Progenitor cell of endocrine pancreas (in vitro differentiated cells): ENCODE results near the gene ADAMTS2. TPM values are rescaled to one million over a fixed set of nuclear protein-coding genes. Genes with fewer than 3 reads are reported as not detected.

ENCODE experiments used
- DNase-seq: peaks from one replicate; pipeline ENCODE4 v3.0.0; 2021; ENCODE audit warnings: low spot score; ENCODE audit not compliant: unreplicated experiment
- H3K27ac Mint-ChIP-seq: 2 replicates; pipeline ENCODE4 v1.8.0; 2021; ENCODE audit warnings: mild to moderate bottlenecking, moderate library complexity, mixed read lengths
- H3K27me3 Mint-ChIP-seq: 2 replicates; pipeline ENCODE4 v1.8.0; 2021; ENCODE audit warnings: mixed read lengths
- H3K36me3 Mint-ChIP-seq: 2 replicates; pipeline ENCODE4 v1.8.0; 2022; ENCODE audit warnings: mixed read lengths; ENCODE audit not compliant: insufficient read depth
- H3K4me1 Mint-ChIP-seq: 2 replicates; pipeline ENCODE4 v1.8.0; 2021; ENCODE audit warnings: low read depth, mixed read lengths
- H3K4me3 Mint-ChIP-seq: 2 replicates; pipeline ENCODE4 v1.8.0; 2021; ENCODE audit warnings: low read depth, mild to moderate bottlenecking, moderate library complexity, mixed read lengths
- H3K9me3 Mint-ChIP-seq: 2 replicates; pipeline ENCODE4 v1.8.0; 2021; ENCODE audit warnings: low read depth, mixed read lengths
- CTCF ChIP-seq: fragments of 200-600 bp; sonication (generic); IDR thresholded peaks from one replicate; pipeline ENCODE4 v1.5.0; 2021; ENCODE audit warnings: antibody characterized with exemption, mild to moderate bottlenecking; ENCODE audit not compliant: unreplicated experiment
- total RNA-seq: library from RNA; stranded (reverse); gene quantifications from 2 replicates; pipeline ENCODE4 v1.2.1, GENCODE V29; 2021

The ADAMTS2 gene
- total RNA-seq, 1 donor from 2014 or later, result 2.5 TPM

- peaks cover 16% of the 10 kb centered on the region for H3K27me3 Mint-ChIP-seq
- no peak overlapping the region for H3K4me3 Mint-ChIP-seq
- peaks cover 5% of the 10 kb centered on the region for H3K9me3 Mint-ChIP-seq
- no peak for TF ChIP-seq CTCF
- H3K4me1 Mint-ChIP-seq, result no peaks in the 10 kb centered on the region
- no peak overlapping the region for H3K27ac Mint-ChIP-seq
- no peaks in the 10 kb centered on the region for H3K36me3 Mint-ChIP-seq
- no peak for DNase-seq
Measured at GRCh38 chr5:179281694-179282093, 63.6 kb downstream of the ADAMTS2 start.

DNA sequence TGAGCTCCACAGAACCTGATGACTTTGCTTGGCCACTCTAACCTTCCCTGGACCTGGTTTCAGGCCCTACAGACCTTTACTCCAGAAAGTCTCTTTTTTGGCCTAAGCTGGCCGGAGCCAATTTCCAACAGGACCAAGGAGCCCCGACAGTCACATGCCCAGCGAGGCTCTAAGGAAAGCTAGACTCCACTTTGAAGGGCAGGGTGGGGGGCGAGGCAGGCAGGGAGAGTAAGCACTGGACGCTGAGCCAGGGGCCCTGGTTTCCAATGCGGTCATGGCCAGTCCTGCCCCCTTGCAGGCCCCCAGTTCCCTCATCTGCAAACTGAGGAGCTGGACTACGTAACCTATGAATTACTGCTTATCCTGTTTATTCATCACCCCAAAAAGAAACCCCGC is 65.2 kb downstream of the ADAMTS2 start:
- no peaks in the 10 kb centered on the region for H3K36me3 Mint-ChIP-seq
- no peak for TF ChIP-seq CTCF
- peaks cover 5% of the 10 kb centered on the region for H3K9me3 Mint-ChIP-seq
- H3K27me3 Mint-ChIP-seq, result peaks cover 16% of the 10 kb centered on the region
- DNase-seq, result no peak
- no peaks in the 10 kb centered on the region for H3K4me1 Mint-ChIP-seq
- no peak overlapping the region for H3K27ac Mint-ChIP-seq
- no peak overlapping the region for H3K4me3 Mint-ChIP-seq

GRCh38 chr5:179279347-179280094 is 65.7 kb downstream of the ADAMTS2 start:
- Mint-ChIP-seq H3K4me1 (no peaks in the 10 kb centered on the region), H3K27me3 (peaks cover 16% of the 10 kb centered on the region), H3K27ac (no peak overlapping the region), H3K9me3 (peaks cover 5% of the 10 kb centered on the region), H3K36me3 (no peaks in the 10 kb centered on the region), H3K4me3 (no peak overlapping the region)
- TF ChIP-seq CTCF, result no peak
- no peak for DNase-seq

DNA sequence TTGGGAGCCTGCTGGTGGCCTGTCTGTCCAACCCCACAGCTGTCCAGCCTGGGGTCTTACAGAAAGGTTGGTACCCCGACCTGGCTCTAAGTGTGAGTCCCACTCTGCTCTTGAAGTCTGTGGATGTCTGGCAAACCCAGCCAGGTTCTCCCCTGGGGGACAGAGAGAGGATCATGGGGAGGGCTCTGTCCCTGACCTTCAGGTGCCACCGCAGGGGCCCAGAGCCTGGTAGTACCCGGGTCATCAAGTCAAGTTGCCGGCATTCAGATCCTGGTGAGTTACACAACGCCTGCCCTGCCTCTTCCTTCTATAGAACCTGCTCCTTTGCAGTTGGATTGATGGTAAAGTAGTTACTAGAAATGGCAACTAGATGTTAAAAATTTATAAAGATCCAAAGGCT is 66.7 kb downstream of the ADAMTS2 start:
- Mint-ChIP-seq H3K4me3 (no peak overlapping the region), H3K4me1 (no peaks in the 10 kb centered on the region), H3K27ac (peak overlapping the region; percentile 13), H3K36me3 (no peaks in the 10 kb centered on the region), H3K27me3 (peaks cover 16% of the 10 kb centered on the region), H3K9me3 (peaks cover 5% of the 10 kb centered on the region)
- no peak for TF ChIP-seq CTCF
- no peak for DNase-seq

- no peak overlapping the region for H3K4me3 Mint-ChIP-seq
- H3K27me3 Mint-ChIP-seq, result peaks cover 16% of the 10 kb centered on the region
- no peaks in the 10 kb centered on the region for H3K4me1 Mint-ChIP-seq
- TF ChIP-seq CTCF, result no peak
- peak overlapping the region; percentile 13 for H3K27ac Mint-ChIP-seq
- H3K9me3 Mint-ChIP-seq, result peaks cover 5% of the 10 kb centered on the region
- no peak for DNase-seq
- H3K36me3 Mint-ChIP-seq, result no peaks in the 10 kb centered on the region
Measured at GRCh38 chr5:179278119-179278518, 67.1 kb downstream of the ADAMTS2 start.
